Calu3 (cell line): ENCODE data around the gene ECM1. TPM values are rescaled to one million over a fixed set of nuclear protein-coding genes. Genes with fewer than 3 reads are reported as not detected.

ENCODE experiments used
- BruUV-seq: library from RNA; stranded (reverse); fragments of 400-500 nt; replicated peaks from 2 replicates; lab custom pipeline; 2021; lab: Mats Ljungman, UMichigan
- CTCF ChIA-PET: fragments of 300-600 bp; sonication (Branson Sonifier 250); formaldehyde crosslinking; loops from one replicate; lab custom pipeline; 2022; ENCODE audit warnings: antibody characterized with exemption; lab: Charles Lee
- DNase-seq: peaks from one replicate; pipeline ENCODE4 v3.0.0; 2022
- H3K27ac Mint-ChIP-seq: one replicate; pipeline ENCODE4 v1.8.0; 2022; ENCODE audit warnings: mixed read lengths; ENCODE audit not compliant: unreplicated experiment
- H3K27me3 Mint-ChIP-seq: one replicate; pipeline ENCODE4 v1.8.0; 2022; ENCODE audit warnings: mixed read lengths; ENCODE audit not compliant: unreplicated experiment
- H3K36me3 Mint-ChIP-seq: one replicate; pipeline ENCODE4 v1.8.0; 2022; ENCODE audit warnings: mild to moderate bottlenecking, moderate library complexity, mixed read lengths; ENCODE audit not compliant: insufficient read depth, unreplicated experiment
- H3K4me1 Mint-ChIP-seq: one replicate; pipeline ENCODE4 v1.8.0; 2022; ENCODE audit warnings: mild to moderate bottlenecking, low read depth, mixed read lengths; ENCODE audit not compliant: unreplicated experiment
- H3K4me3 Mint-ChIP-seq: one replicate; pipeline ENCODE4 v1.8.0; 2022; ENCODE audit warnings: mild to moderate bottlenecking, low read depth, moderate library complexity, mixed read lengths; ENCODE audit not compliant: unreplicated experiment
- H3K9me3 Mint-ChIP-seq: one replicate; pipeline ENCODE4 v1.8.0; 2022; ENCODE audit warnings: low read depth, mixed read lengths; ENCODE audit not compliant: unreplicated experiment
- CTCF ChIP-seq: fragments of 200-600 bp; IDR thresholded peaks from one replicate; pipeline ENCODE4 v1.8.0; 2022; ENCODE audit warnings: antibody characterized with exemption; ENCODE audit not compliant: unreplicated experiment
- intact Hi-C: fragments of 100-400 bp; cut with micrococcal nuclease; formaldehyde crosslinking; loops from one replicate; pipeline ENCODE4 v1.10.0; 2022; ENCODE audit not compliant: unreplicated experiment
- total RNA-seq: library from RNA; stranded (reverse); gene quantifications from 2 replicates; pipeline ENCODE4 v1.2.3, GENCODE V29; 2022

The ECM1 gene
- total RNA-seq, 1 experiment from 2014 or later, result 1.6 TPM

GRCh38 chr1:150535511-150536287 lies 27.8 kb downstream of the ECM1 start:
- intact Hi-C loops, result loop anchor here (10.0 kb wide), 1 partner anchor 281 kb away; the partner anchor contains the start of gene CA14
- Mint-ChIP-seq H3K9me3 (no peaks in the 10 kb centered on the region), H3K36me3 (peaks cover 12% of the 10 kb centered on the region), H3K27me3 (no peaks in the 10 kb centered on the region), H3K4me3 (no peak overlapping the region), H3K27ac (no peak overlapping the region), H3K4me1 (peaks cover 50% of the 10 kb centered on the region)
- TF ChIP-seq CTCF, result no peak
- CTCF ChIA-PET, result no interaction called here
- BruUV-seq, result no TSS peak
- DNase-seq, result no peak

GRCh38 chr1:150536836-150537731 lies 29.2 kb downstream of the ECM1 start:
- H3K27me3 Mint-ChIP-seq, result no peaks in the 10 kb centered on the region
- no peak overlapping the region for H3K4me3 Mint-ChIP-seq
- intact Hi-C loops, result loop anchor here (10.0 kb wide), 1 partner anchor 282 kb away; the partner anchor contains the start of gene CA14
- TF ChIP-seq CTCF, result no peak
- no peak overlapping the region for H3K27ac Mint-ChIP-seq
- no TSS peak for BruUV-seq
- peaks cover 37% of the 10 kb centered on the region for H3K4me1 Mint-ChIP-seq
- CTCF ChIA-PET, result no interaction called here
- peaks cover 8% of the 10 kb centered on the region for H3K36me3 Mint-ChIP-seq
- H3K9me3 Mint-ChIP-seq, result no peaks in the 10 kb centered on the region
- DNase-seq, result no peak

GRCh38 chr1:150537732-150538684 lies 30.1 kb downstream of the ECM1 start:
- H3K27me3 Mint-ChIP-seq, result no peaks in the 10 kb centered on the region
- BruUV-seq, result no TSS peak
- TF ChIP-seq CTCF, result no peak
- CTCF ChIA-PET, result interaction anchor here (0.6 kb wide), 1 partner anchor 424 kb away, joined by 3 read pairs; no protein-coding TSS in a partner anchor
- no peaks in the 10 kb centered on the region for H3K9me3 Mint-ChIP-seq
- intact Hi-C loops, result loop anchor here (10.0 kb wide), 1 partner anchor 283 kb away; the partner anchor contains the start of gene CA14
- no peak for DNase-seq
- H3K27ac Mint-ChIP-seq, result no peak overlapping the region
- H3K4me1 Mint-ChIP-seq, result peaks cover 27% of the 10 kb centered on the region
- H3K4me3 Mint-ChIP-seq, result no peak overlapping the region
- H3K36me3 Mint-ChIP-seq, result no peaks in the 10 kb centered on the region
